GM13977 (cell line): ENCODE measurements around the gene MEF2A.

Experiments
- DNase-seq: peaks from one replicate; pipeline ENCODE4 v3.0.0; 2012; ENCODE audit warnings: low spot score
- CTCF ChIP-seq: IDR thresholded peaks from 2 replicates; pipeline ENCODE4 v1.5.1; 2012; ENCODE audit warnings: mild to moderate bottlenecking, control low read depth; ENCODE audit not compliant: insufficient read depth; ENCODE audit errors: extremely low read depth, missing control alignments
- in situ Hi-C: fragments of 300-500 bp; cut with MboI; formaldehyde crosslinking; loops from one replicate; pipeline ENCODE4 v1.12.0; 2022; ENCODE audit warnings: low sequenced_read_pairs, low pct_unique_long_range_greater_than_20kb, mixed read lengths, inconsistent platforms; ENCODE audit not compliant: unreplicated experiment

MEF2A gene

GRCh38 chr15:99726333-99726732 lies 160.5 kb downstream of the MEF2A start:
- in situ Hi-C loops: no loop called here
- no peak for DNase-seq
- TF ChIP-seq CTCF: no peak

- no peak for DNase-seq
- in situ Hi-C loops: no loop called here
- TF ChIP-seq CTCF: no peak
Observed at GRCh38 chr15:99727330-99727729, 161.5 kb downstream of the MEF2A start.

GRCh38 chr15:99727733-99728132 lies 161.9 kb downstream of the MEF2A start:
- in situ Hi-C loops: no loop called here
- no peak for TF ChIP-seq CTCF
- no peak for DNase-seq

GRCh38 chr15:99728916-99729315 lies 163.1 kb downstream of the MEF2A start:
- DNase-seq: no peak
- no peak for TF ChIP-seq CTCF
- in situ Hi-C loops: no loop called here

GRCh38 chr15:99729327-99729726 lies 163.5 kb downstream of the MEF2A start:
- DNase-seq: no peak
- TF ChIP-seq CTCF: no peak
- in situ Hi-C loops: no loop called here

- peak; percentile 58 for TF ChIP-seq CTCF
- in situ Hi-C loops: no loop called here
- no peak for DNase-seq
Observed at GRCh38 chr15:99729920-99730319, 164.1 kb downstream of the MEF2A start.
